HL-60 (cell line): ENCODE measurements around the gene IMMP2L.

Experiments used
- DNase-seq, 2 experiments: peaks; one replicate each; pipeline ENCODE4 v3.0.0-alpha.2; 2010 to 2020; ENCODE audit warnings: low read depth in 1 of 2, low spot score in 1 of 2
- H3K27ac ChIP-seq: fragments of 250-450 bp; sonication (Bioruptor Pico); replicated peaks from 2 replicates; pipeline ENCODE4 v1.5.1; 2020; ENCODE audit warnings: mild to moderate bottlenecking, moderate library complexity
- H3K27me3 ChIP-seq: fragments of 250-450 bp; sonication (Bioruptor Pico); 2 replicates; pipeline ENCODE4 v1.5.1; 2021; ENCODE audit warnings: mild to moderate bottlenecking, moderate library complexity; ENCODE audit not compliant: insufficient read depth, poor library complexity, severe bottlenecking
- H3K4me3 ChIP-seq: replicated peaks from 2 replicates; pipeline ENCODE4 v1.5.1; 2011; ENCODE audit warnings: mild to moderate bottlenecking, control low read depth, low read length; ENCODE audit not compliant: insufficient read depth
- CTCF ChIP-seq: IDR thresholded peaks from one replicate; pipeline ENCODE4 v1.5.1; 2011; ENCODE audit warnings: low read length, control low read depth, inconsistent platforms; ENCODE audit not compliant: insufficient read depth
- GABPA ChIP-seq: IDR thresholded peaks from 2 replicates; pipeline ENCODE4 v1.6.1; 2012; ENCODE audit warnings: low read depth
- POLR2AphosphoS5 ChIP-seq: IDR thresholded peaks from 2 replicates; pipeline ENCODE4 v1.6.1; 2012; ENCODE audit warnings: low read depth
- SPI1 ChIP-seq: IDR thresholded peaks from 2 replicates; pipeline ENCODE4 v1.6.1; 2012; ENCODE audit warnings: low read depth, mild to moderate bottlenecking, borderline replicate concordance
- TF ChIP-seq, protein P1 (sequence below): IDR thresholded peaks from 2 replicates; pipeline ENCODE4 v1.6.1; 2012; ENCODE audit warnings: low read depth; ENCODE audit not compliant: insufficient replicate concordance

Gene IMMP2L

GRCh38 chr7:111081546-111082267 is 480.6 kb downstream of the IMMP2L start:
- DNase-seq, result no peak
- Histone ChIP-seq H3K4me3 (no peak overlapping the region), H3K27me3 (no peaks in the 10 kb centered on the region), H3K27ac (no peak overlapping the region)
- no peak for TF ChIP-seq CTCF
- TF ChIP-seq POLR2AphosphoS5, result no peak
- no peak for TF ChIP-seq GABPA
- TF ChIP-seq, protein P1, sequence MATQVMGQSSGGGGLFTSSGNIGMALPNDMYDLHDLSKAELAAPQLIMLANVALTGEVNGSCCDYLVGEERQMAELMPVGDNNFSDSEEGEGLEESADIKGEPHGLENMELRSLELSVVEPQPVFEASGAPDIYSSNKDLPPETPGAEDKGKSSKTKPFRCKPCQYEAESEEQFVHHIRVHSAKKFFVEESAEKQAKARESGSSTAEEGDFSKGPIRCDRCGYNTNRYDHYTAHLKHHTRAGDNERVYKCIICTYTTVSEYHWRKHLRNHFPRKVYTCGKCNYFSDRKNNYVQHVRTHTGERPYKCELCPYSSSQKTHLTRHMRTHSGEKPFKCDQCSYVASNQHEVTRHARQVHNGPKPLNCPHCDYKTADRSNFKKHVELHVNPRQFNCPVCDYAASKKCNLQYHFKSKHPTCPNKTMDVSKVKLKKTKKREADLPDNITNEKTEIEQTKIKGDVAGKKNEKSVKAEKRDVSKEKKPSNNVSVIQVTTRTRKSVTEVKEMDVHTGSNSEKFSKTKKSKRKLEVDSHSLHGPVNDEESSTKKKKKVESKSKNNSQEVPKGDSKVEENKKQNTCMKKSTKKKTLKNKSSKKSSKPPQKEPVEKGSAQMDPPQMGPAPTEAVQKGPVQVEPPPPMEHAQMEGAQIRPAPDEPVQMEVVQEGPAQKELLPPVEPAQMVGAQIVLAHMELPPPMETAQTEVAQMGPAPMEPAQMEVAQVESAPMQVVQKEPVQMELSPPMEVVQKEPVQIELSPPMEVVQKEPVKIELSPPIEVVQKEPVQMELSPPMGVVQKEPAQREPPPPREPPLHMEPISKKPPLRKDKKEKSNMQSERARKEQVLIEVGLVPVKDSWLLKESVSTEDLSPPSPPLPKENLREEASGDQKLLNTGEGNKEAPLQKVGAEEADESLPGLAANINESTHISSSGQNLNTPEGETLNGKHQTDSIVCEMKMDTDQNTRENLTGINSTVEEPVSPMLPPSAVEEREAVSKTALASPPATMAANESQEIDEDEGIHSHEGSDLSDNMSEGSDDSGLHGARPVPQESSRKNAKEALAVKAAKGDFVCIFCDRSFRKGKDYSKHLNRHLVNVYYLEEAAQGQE, result no peak
- no peak for TF ChIP-seq SPI1

GRCh38 chr7:111080495-111081105 is 481.7 kb downstream of the IMMP2L start:
- no peak overlapping the region for H3K27ac ChIP-seq
- no peaks in the 10 kb centered on the region for H3K27me3 ChIP-seq
- no peak for DNase-seq
- no peak overlapping the region for H3K4me3 ChIP-seq
- TF ChIP-seq GABPA (no peak), POLR2AphosphoS5 (no peak), CTCF (no peak), SPI1 (no peak)
- TF ChIP-seq, protein P1, result no peak

DNA sequence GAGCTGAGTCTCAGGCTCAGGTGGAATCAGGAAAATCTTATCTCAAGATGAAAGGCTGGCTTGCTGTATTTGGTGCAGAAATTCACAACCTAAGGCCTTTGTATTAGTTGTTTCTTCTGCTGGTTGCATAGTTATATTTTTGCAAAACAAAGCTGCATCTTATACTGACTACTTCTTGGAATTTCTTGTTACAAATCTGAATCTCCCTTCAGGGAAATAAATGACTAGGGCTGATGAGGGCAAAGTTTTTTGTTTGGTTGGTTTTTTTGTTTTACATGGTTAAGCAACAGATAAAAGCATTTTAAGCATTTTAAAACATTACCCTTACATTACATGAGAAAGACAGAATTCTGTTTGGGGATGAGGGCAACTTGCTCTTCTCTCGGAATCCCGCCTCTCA is 485.3 kb downstream of the IMMP2L start:
- TF ChIP-seq GABPA, result no peak
- DNase-seq, result no peak
- Histone ChIP-seq H3K4me3 (no peak overlapping the region), H3K27me3 (no peaks in the 10 kb centered on the region), H3K27ac (no peak overlapping the region)

GRCh38 chr7:111076205-111076604 is 486.1 kb downstream of the IMMP2L start:
- Histone ChIP-seq H3K27me3 (no peaks in the 10 kb centered on the region), H3K4me3 (no peak overlapping the region), H3K27ac (no peak overlapping the region)
- TF ChIP-seq SPI1 (no peak), GABPA (no peak)
- TF ChIP-seq, protein P1, result no peak
- no peak for DNase-seq
